ENCODE data around the gene CZIB. TPM values are rescaled to one million over a fixed set of nuclear protein-coding genes. Genes with fewer than 3 reads are reported as not detected.

Gene CZIB
- total RNA-seq, 1 experiment from 2014 or later, result 67.0 TPM

DNA sequence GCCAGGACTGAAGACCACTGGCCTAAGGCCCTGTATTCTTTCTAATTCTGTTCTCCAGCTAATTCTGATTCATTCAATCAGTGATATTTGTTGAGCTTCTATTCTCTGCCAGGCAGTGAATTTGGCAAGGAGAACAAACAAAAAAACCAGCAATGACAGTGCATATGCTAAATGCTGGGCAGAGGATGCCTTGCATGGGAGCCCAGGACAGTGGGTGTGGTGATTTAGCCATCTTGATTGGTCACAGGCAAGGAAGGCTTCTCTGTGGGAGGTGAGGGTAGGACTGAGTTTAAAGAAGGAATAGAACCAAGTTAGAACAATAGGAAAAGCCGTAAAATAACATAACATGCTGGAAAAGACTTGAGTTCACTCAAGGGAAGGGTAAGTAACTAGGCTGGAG lies 33.0 kb downstream of the CZIB start:
- no peaks in the 10 kb centered on the region; a peak in 1 of 5 replicates for H3K9me3 Mint-ChIP-seq
- Histone ChIP-seq H3K4me1 (ENCODE audit: insufficient read depth, low read length) (no peaks in the 10 kb centered on the region), H2AK5ac (ENCODE audit: insufficient read length, low read length) (no peak overlapping the region), H4K8ac (replicated peaks; ENCODE audit: insufficient read length, low read depth, low read length) (no peak overlapping the region), H3K14ac (ENCODE audit: insufficient read depth, low read length) (no peak overlapping the region), H2BK5ac (ENCODE audit: insufficient read length, low read length) (no peak overlapping the region), H3K9me3 (ENCODE audit: control insufficient read depth, low read depth, low read length) (no peaks in the 10 kb centered on the region), H2BK20ac (ENCODE audit: low read depth, low read length, poor library complexity, severe bottlenecking) (no peak overlapping the region), H3K4ac (ENCODE audit: low read depth, low read length) (no peak overlapping the region), H3K23ac (ENCODE audit: insufficient read length, low read depth, low read length) (no peak overlapping the region), H3K56ac (ENCODE audit: insufficient read length, low read depth, low read length) (no peak overlapping the region), H2BK12ac (ENCODE audit: insufficient read length, low read depth, low read length) (no peak overlapping the region), H4K5ac (ENCODE audit: insufficient read length, low read depth, low read length) (no peak overlapping the region), H3K9ac (ENCODE audit: extremely low read depth, insufficient read length, low read length) (no peak overlapping the region), H3K79me2 (ENCODE audit: insufficient read depth, low read length) (no peaks in the 10 kb centered on the region), H2BK15ac (ENCODE audit: low read depth, low read length) (no peak overlapping the region), H3K4me2 (ENCODE audit: insufficient read depth, insufficient read length, low read length) (no peak overlapping the region), H4K20me1 (ENCODE audit: control insufficient read depth, insufficient read depth, insufficient read length) (no peaks in the 10 kb centered on the region), H3T11ph (ENCODE audit: low read length) (no peak overlapping the region), H2BK120ac (ENCODE audit: low read depth, low read length, poor library complexity, severe bottlenecking) (no peak overlapping the region), H3K23me2 (ENCODE audit: insufficient read length, low read depth, low read length, poor library complexity, severe bottlenecking) (no peaks in the 10 kb centered on the region), H3K18ac (ENCODE audit: insufficient read length, low read depth, low read length) (no peak overlapping the region), H3K79me1 (ENCODE audit: insufficient read depth, low read depth, low read length, poor library complexity, severe bottlenecking) (no peaks in the 10 kb centered on the region), H4K91ac (ENCODE audit: insufficient read length, low read depth, low read length) (no peak overlapping the region), H3K27ac (ENCODE audit: insufficient read length, low read depth, low read length) (no peak overlapping the region), H2AFZ (ENCODE audit: low read length) (no peak overlapping the region), H3K27me3 (ENCODE audit: insufficient read depth, low read length) (no peaks in the 10 kb centered on the region)
- TF ChIP-seq, protein P1, sequence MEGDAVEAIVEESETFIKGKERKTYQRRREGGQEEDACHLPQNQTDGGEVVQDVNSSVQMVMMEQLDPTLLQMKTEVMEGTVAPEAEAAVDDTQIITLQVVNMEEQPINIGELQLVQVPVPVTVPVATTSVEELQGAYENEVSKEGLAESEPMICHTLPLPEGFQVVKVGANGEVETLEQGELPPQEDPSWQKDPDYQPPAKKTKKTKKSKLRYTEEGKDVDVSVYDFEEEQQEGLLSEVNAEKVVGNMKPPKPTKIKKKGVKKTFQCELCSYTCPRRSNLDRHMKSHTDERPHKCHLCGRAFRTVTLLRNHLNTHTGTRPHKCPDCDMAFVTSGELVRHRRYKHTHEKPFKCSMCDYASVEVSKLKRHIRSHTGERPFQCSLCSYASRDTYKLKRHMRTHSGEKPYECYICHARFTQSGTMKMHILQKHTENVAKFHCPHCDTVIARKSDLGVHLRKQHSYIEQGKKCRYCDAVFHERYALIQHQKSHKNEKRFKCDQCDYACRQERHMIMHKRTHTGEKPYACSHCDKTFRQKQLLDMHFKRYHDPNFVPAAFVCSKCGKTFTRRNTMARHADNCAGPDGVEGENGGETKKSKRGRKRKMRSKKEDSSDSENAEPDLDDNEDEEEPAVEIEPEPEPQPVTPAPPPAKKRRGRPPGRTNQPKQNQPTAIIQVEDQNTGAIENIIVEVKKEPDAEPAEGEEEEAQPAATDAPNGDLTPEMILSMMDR (conservative IDR thresholded peaks at IDR 0.05), result no peak
- peaks cover 9 to 14% of the 10 kb centered on the region in 2 experiments for H3K4me1 Mint-ChIP-seq
- WGBS (ENCODE audit: extremely low coverage, insufficient read length, low lambda C conversion rate), result no CpG with 5 or more reads among the region's 1 CpG
- peaks cover 2% of the 10 kb centered on the region for H3K27me3 Mint-ChIP-seq (ENCODE audit: low read depth)
- DNase-seq, result no peak
- no peak overlapping the region for H3K4me3 Mint-ChIP-seq
- H3K36me3 Mint-ChIP-seq (ENCODE audit: insufficient read depth in 1 of 3, low read depth in 3 of 3), result no peaks in the 10 kb centered on the region
- no peak overlapping the region for H3K27ac Mint-ChIP-seq
